Measurements from ENCODE around the gene KRTAP10-2.

Gene KRTAP10-2

GRCh38 chr21:44514218-44514520, 37.1 kb downstream of the KRTAP10-2 start:
- DNase-seq (ENCODE audit: low read depth): no peak
- no peak for TF ChIP-seq CTCF (IDR thresholded peaks at IDR 0.05; ENCODE audit: control insufficient read depth, insufficient read depth, low read depth, low read length, missing control alignments)
- H3K4me3 ChIP-seq (ENCODE audit: control insufficient read depth, low read depth, low read length): no peak overlapping the region

GRCh38 chr21:44513389-44514217, 37.7 kb downstream of the KRTAP10-2 start:
- H3K4me3 ChIP-seq (ENCODE audit: control insufficient read depth, low read depth, low read length): no peak overlapping the region
- DNase-seq (ENCODE audit: low read depth): no peak
- TF ChIP-seq CTCF (IDR thresholded peaks at IDR 0.05; ENCODE audit: control insufficient read depth, insufficient read depth, low read depth, low read length, missing control alignments): no peak

GRCh38 chr21:44512496-44513388, 38.6 kb downstream of the KRTAP10-2 start:
- DNase-seq (ENCODE audit: low read depth): no peak
- TF ChIP-seq CTCF (IDR thresholded peaks at IDR 0.05; ENCODE audit: control insufficient read depth, insufficient read depth, low read depth, low read length, missing control alignments): no peak
- no peak overlapping the region for H3K4me3 ChIP-seq (ENCODE audit: control insufficient read depth, low read depth, low read length)

GRCh38 chr21:44511938-44512275, 39.4 kb downstream of the KRTAP10-2 start:
- H3K4me3 ChIP-seq (ENCODE audit: control insufficient read depth, low read depth, low read length): no peak overlapping the region
- no peak for TF ChIP-seq CTCF (IDR thresholded peaks at IDR 0.05; ENCODE audit: control insufficient read depth, insufficient read depth, low read depth, low read length, missing control alignments)
- DNase-seq (ENCODE audit: low read depth): no peak

GRCh38 chr21:44511219-44511937, 39.9 kb downstream of the KRTAP10-2 start:
- no peak for TF ChIP-seq CTCF (IDR thresholded peaks at IDR 0.05; ENCODE audit: control insufficient read depth, insufficient read depth, low read depth, low read length, missing control alignments)
- H3K4me3 ChIP-seq (ENCODE audit: control insufficient read depth, low read depth, low read length): no peak overlapping the region
- no peak for DNase-seq (ENCODE audit: low read depth)

- DNase-seq (ENCODE audit: low read depth): no peak
- TF ChIP-seq CTCF (IDR thresholded peaks at IDR 0.05; ENCODE audit: control insufficient read depth, insufficient read depth, low read depth, low read length, missing control alignments): peak; percentile 82
Observed at GRCh38 chr21:44510508-44511218, 40.6 kb downstream of the KRTAP10-2 start.

More at GRCh38 chr21:44510508-44511218, 40.6 kb downstream of the KRTAP10-2 start:
- no peak overlapping the region for H3K4me3 ChIP-seq (ENCODE audit: control insufficient read depth, low read depth, low read length)
